GM19043 (cell line): Measurements from ENCODE around the gene DDHD1.
"Not testable (repeated sequence)": the region's sequence is repeated elsewhere in the genome, so short reads cannot be mapped to it uniquely, and the experiment has no call there.

Experiments
- ATAC-seq: cut with Tn5 transposase; IDR thresholded peaks from one replicate; pipeline ENCODE4 v1.9.1; 2021; ENCODE audit warnings: low read depth; ENCODE audit not compliant: unreplicated experiment

DDHD1 gene

DNA sequence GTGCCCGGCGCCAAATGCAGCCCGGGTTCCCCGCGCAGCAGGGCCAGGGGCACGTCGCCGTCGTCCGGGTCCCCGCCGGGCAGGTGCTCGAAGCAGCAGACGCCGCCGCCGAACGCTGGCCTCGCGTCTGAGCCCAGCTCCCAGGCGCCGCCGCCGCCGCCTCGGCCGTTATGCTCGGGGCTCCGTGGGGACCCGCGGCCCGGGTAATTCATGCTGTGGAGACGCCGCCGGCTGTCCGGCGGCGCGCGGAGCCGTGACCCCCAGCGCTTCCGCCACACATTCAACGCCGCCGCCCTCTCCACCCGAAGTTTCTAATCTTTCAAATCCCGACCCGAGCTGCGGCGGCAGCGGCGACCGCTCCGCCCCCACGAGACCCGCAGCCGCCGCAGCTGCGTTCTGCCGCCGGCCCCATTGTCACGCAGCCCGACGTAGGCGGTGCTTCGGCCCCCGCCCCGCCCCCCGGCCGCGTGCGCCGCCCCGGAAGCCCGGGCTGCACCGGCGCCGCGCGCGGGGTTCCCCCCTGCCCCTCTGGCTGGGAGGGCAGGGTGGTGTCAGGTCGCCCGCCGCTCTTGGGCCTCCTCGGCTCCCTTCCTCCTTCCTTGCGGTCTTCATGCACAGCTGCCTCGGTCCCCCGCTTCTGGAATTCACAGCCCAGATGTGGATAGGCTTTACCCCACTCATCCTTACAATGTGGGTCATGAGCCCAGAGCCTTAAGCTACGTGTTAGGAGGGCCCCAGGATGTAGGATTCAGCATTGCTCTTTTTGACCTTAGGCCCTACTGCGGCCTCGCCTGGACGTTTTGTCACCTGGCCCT, at the start of gene DDHD1:
Gene DDHD1 (minus strand): TSS at position 437 of the 815 bp plus-strand sequence. CDS start 225 bp downstream, at position 212.
- ATAC-seq, result peak; percentile 58

- no peak for ATAC-seq
Observed at GRCh38 chr14:53195949-53196348, 42.8 kb upstream of the DDHD1 start.

GRCh38 chr14:53193193-53193592, 40.1 kb upstream of the DDHD1 start:
- no peak for ATAC-seq

DNA sequence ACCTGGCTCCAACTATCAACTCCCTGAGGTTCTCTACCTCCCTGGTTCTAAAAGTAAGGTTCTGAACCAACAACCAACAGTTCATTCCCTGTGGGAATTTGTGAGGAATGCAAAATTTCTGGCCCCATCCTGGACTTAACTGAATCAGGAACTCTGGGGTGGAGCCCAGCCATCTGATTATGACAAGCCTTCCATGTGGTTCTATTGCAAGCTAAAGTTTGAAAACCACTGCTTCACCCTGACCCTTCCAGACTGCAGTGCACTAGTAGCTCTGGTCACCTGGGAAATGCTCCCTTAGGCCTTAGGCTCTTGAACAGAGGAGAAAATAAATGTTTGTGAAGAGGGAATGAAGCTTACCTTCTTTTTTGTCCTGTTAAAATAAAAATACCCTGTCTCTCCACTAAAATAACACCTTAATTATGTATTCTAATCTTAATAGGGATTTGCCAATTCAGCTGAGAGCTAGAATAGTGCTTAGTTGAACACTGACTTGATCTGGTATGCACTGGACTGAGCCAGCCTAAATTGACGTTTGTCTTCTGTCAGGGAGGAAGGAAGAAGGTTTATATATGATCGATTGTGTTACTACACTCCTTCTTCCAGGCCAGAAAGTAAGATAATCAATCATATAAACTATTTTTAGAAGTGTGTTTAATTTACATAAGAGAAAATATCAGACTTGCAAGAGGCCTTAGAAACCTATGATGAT, 39.1 kb upstream of the DDHD1 start:
- ATAC-seq, result no peak

GRCh38 chr14:53190938-53191337, 37.8 kb upstream of the DDHD1 start:
- ATAC-seq, result no peak

GRCh38 chr14:53187921-53188463, 34.9 kb upstream of the DDHD1 start:
- no peak for ATAC-seq

- no peak for ATAC-seq
Observed at GRCh38 chr14:53186532-53186931, 33.4 kb upstream of the DDHD1 start.

DNA sequence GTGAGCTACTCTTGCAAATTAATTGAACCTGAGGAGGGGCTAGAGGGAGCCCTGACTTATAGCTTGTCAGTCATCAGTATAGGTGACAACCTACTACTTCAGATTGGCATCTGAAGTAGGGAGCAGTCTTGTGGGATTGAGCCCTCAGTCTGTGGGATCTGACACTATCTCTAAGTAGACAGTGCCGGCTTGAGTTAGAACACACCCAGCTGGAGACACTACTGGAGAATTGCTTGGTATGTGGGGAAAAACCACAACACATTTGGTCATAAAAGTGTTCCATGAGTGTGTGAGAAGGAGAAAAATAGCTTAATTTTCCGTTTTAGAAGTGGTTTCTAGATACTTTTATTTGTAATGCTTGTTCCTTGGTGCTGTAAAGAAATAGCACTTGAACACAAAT, 30.5 kb upstream of the DDHD1 start:
- ATAC-seq, result no peak

GRCh38 chr14:53183056-53183455, 29.9 kb upstream of the DDHD1 start:
- no peak for ATAC-seq

- ATAC-seq, result not testable (repeated sequence)
Observed at GRCh38 chr14:53181463-53182081, 28.4 kb upstream of the DDHD1 start.

DNA sequence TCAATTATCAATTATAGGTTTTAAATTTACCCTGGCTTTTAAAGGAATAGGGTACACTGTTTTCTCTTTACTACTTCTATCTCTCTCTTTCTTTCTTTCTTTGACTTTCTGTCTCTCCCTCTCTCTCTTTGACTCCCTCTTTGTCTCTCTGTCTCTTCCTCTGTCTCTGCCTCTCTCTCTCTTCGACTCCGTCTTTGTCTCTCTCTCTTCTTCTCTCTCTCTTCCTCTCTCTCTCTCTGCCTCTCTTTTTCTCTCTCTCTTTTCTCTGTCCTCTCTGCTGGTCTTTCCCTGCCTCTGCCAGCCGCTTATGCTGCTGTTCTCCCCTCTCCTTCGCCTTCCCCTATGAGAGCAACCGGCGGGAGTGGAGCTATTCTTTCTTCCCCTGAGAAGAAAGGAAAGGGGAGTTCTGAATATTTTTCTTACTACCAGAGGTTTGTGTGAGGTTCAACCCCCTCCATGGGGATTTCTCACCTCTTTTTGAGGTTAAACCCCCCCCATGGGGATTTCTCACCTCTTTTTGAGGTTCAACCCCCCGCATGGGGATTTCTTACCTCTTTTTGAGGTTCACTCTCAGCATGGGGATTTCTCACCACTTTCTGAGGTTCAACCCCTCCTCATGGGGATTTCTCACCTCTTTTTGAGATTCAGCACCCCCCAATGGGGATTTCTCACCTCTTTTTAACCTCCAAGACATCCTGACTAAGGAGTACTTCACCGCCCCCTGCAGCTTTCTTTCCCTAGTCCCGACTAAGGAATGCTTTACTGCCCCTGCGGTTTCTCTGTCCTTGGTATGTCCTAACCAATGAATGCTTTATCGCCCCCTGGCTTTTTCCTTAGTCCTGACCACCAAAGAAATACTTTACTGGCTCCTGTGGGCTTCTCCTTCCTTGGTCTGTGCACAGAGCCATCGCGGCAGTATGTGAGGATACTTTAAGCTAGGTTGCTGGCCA, 27.4 kb upstream of the DDHD1 start:
- no peak for ATAC-seq

DNA sequence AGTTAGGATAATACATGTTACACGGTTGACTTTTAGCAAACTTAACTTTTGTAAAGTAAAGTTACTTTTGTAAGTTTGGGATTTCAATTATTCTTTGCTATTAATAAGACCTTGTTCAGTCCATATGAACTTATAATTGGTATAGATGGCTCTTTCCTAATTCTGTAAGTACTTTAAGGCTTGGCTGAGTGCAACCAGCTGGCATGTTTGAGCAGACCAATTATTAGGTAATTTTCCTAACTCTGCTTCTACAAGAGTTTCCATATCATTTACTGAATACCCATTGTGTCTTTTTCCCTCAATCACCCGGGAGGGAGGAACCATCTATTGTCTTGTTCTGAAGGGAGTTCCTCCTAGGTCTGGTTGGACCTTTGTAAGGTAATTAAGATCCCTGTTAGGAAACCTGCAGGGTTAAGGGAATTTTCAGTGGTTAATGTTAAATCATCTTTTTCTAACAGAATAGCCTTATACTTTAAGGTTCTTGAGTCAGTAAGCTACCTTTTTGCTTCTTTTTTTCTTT, 26.4 kb upstream of the DDHD1 start:
- ATAC-seq, result not testable (repeated sequence)

- no peak for ATAC-seq
Observed at GRCh38 chr14:53175375-53175774, 22.3 kb upstream of the DDHD1 start.

DNA sequence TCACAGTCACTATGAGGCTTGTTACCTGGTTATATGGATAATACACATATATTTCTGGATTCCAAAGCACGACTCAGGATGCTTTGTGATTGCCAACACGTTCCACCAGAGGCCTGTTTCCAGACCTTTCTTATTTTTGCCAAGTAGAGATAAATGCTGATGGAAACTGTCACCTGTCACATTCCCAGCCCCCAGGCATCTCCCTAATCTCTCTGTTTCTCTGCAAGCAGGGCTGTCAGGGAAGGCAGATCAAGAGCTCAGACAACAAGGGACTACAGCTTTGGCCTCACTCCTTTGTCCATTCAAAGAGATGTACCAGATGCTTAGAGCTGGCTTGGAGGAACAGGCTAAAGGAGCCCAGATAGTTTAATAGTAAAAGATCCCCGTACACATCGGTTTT, 21.8 kb upstream of the DDHD1 start:
- no peak for ATAC-seq

- no peak for ATAC-seq
Observed at GRCh38 chr14:53168786-53169185, 15.7 kb upstream of the DDHD1 start.

DNA sequence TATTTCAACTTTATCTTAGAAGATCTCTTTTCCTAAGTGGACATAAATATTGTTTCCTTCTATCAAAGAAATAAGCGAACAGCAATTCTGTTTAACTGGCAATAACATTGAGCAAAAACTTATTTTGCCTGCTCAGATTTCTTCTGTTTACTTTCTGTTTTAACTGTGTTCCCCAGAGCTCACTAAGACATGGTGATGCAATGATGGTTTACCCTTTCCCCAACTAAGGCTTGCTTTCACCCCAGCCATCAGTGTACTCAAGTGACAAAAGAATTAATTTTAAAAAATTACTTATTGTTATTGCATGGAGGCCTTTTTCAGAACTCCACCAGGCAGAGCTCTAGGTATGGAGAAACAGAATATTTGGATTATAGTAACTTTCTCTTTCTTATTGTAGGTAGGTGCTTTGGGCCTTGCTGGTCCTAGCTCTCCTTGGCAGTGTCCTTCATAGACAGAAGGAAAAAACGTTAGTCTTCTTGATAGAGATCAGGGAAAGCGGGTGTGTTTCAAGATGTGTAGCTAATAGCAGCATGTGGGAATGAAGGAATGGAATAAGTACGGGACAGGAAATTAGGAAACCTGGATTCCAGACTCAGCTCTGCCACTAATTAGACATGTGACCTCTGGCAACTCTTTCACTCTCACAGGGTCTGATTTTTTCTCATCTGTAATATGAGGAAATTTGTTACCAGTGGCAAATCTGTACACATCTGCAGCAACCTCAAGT, 14.6 kb upstream of the DDHD1 start:
- ATAC-seq, result no peak

- no peak for ATAC-seq
Observed at GRCh38 chr14:53161758-53162435, 8.8 kb upstream of the DDHD1 start.

GRCh38 chr14:53156238-53156637, 3.1 kb upstream of the DDHD1 start:
- no peak for ATAC-seq

- no peak for ATAC-seq
Observed at GRCh38 chr14:53153702-53154112, 584 bp upstream of the DDHD1 start.
